Hepatocyte (in vitro differentiated cells): ENCODE measurements around the gene C15orf62. TPM values are rescaled to one million over a fixed set of nuclear protein-coding genes. Genes with fewer than 3 reads are reported as not detected.
A peak's percentile ranks its signal among the peaks of the same experiment; 100 is the strongest.

Source experiments
- DNase-seq: peaks from one replicate; pipeline ENCODE4 v3.0.0-alpha.2; 2016; ENCODE audit warnings: low spot score
- H2AFZ ChIP-seq: fragments of 200-600 bp; sonication (generic); 2 replicates; pipeline ENCODE4 v1.6.0; 2016; ENCODE audit warnings: antibody characterized with exemption, mild to moderate bottlenecking
- H3K27ac ChIP-seq: fragments of 200-600 bp; sonication (generic); 2 replicates; pipeline ENCODE4 v1.5.1; 2016; ENCODE audit warnings: mild to moderate bottlenecking
- H3K27me3 ChIP-seq: fragments of 200-600 bp; sonication (generic); 2 replicates; pipeline ENCODE4 v1.6.1; 2016
- H3K36me3 ChIP-seq: fragments of 200-600 bp; sonication (generic); replicated peaks from 2 replicates; pipeline ENCODE4 v1.5.1; 2016; ENCODE audit warnings: low read depth; ENCODE audit not compliant: insufficient read depth
- H3K4me1 ChIP-seq: fragments of 200-600 bp; sonication (generic); 2 replicates; pipeline ENCODE4 v1.5.1; 2016; ENCODE audit warnings: mild to moderate bottlenecking, moderate library complexity; ENCODE audit not compliant: insufficient read depth
- H3K4me2 ChIP-seq: fragments of 200-600 bp; sonication (generic); 2 replicates; pipeline ENCODE4 v1.6.0; 2016
- H3K4me3 ChIP-seq: fragments of 200-600 bp; sonication (generic); 2 replicates; pipeline ENCODE4 v1.5.1; 2016; ENCODE audit warnings: mild to moderate bottlenecking
- H3K79me2 ChIP-seq: fragments of 200-600 bp; sonication (generic); 2 replicates; pipeline ENCODE4 v1.6.0; 2017; ENCODE audit warnings: mild to moderate bottlenecking
- H3K9me2 ChIP-seq: fragments of 200-600 bp; sonication (generic); replicated peaks from 2 replicates; pipeline ENCODE4 v1.6.0; 2017; ENCODE audit warnings: mild to moderate bottlenecking; ENCODE audit not compliant: insufficient read depth
- H3K9me3 ChIP-seq: fragments of 200-600 bp; sonication (generic); 2 replicates; pipeline ENCODE4 v1.5.1; 2016; ENCODE audit warnings: low read depth, mild to moderate bottlenecking
- H4K20me1 ChIP-seq: fragments of 200-600 bp; sonication (generic); 2 replicates; pipeline ENCODE4 v1.6.0; 2016; ENCODE audit warnings: mild to moderate bottlenecking; ENCODE audit not compliant: insufficient read depth, poor library complexity, severe bottlenecking
- EZH2 ChIP-seq: fragments of 200-600 bp; sonication (generic); IDR thresholded peaks from 2 replicates; pipeline ENCODE4 v1.6.1; 2016; ENCODE audit warnings: antibody characterized with exemption, mild to moderate bottlenecking, borderline replicate concordance
- EZH2phosphoT487 ChIP-seq: fragments of 200-600 bp; sonication (generic); IDR thresholded peaks from one replicate; pipeline ENCODE4 v1.6.1; 2018; ENCODE audit warnings: antibody characterized with exemption, mild to moderate bottlenecking, low read depth, moderate library complexity; ENCODE audit not compliant: unreplicated experiment, severe bottlenecking
- WGBS: methylation state at CpG from one replicate; pipeline ENCODE4 v1.1.6; 2016; ENCODE audit warnings: low lambda C conversion rate; ENCODE audit errors: missing lambda C conversion rate; 5-methylcytosine and 5-hydroxymethylcytosine counted together
- polyA plus RNA-seq: library from polyadenylated mRNA; unstranded; fragments of >200 nt; fragmentation: Nextera tagmentation; extraction: Ambion mirVana; gene quantifications from 2 replicates; pipeline ENCODE4 v1.2.1, GENCODE V29; 2016
- total RNA-seq: library from RNA; depleted of rRNA; stranded (reverse); fragments of >200 nt; gene quantifications from 2 replicates; pipeline ENCODE4 v1.2.3, GENCODE V29; 2014
- TF ChIP-seq, protein P1 (sequence below): fragments of 200-600 bp; sonication (generic); IDR thresholded peaks from 2 replicates; pipeline ENCODE4 v1.5.1; 2016; ENCODE audit warnings: antibody characterized with exemption, mild to moderate bottlenecking; ENCODE audit not compliant: poor library complexity

Gene C15orf62, protein sequence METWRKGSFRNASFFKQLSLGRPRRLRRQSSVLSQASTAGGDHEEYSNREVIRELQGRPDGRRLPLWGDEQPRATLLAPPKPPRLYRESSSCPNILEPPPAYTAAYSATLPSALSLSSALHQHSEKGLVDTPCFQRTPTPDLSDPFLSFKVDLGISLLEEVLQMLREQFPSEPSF
- total RNA-seq (0.43 and 2.6 TPM in 2 replicates), polyA plus RNA-seq (0.77 and 0.97 TPM in 2 replicates)

DNA sequence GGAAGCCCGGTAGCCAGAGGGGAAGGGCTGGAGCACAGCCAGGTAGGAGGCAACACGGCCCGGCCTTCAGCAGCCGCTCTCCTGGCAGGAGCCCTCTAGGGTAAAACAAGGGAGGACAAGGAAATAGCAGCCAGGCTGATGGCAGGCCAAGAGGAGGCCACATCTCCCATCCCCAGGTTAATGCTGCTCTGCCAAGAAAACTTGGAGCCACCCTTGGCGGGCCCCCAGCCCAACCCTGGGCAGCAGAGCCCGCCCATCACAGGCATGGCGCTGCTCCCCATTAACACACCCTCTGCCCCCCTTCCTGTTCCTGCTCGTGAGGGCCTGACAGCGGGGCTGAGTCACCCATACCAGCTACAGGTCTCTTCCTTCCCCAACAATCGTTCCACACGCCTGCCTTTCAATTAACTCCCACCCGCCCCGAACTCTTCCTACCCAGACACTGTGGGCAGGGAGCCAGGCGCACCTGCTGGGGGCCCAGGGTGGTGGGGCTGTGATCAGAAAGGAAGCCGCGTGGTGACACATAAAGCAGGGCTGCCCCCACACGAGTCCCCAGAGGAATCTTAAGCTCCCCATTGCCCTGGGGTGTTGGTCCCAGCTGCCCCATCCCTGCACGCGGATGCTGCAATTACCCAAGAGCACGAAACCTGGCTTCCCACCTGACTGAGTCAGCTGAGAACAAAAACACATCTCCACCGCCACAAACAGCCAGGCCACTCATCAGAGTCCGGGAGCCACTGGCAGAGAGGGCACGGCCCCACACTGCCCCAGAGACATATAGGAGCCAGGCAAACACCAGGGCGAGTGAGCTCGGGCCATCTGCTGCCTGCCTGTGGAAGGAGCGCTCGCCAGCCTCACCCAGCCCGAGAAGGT, at the start of gene C15orf62:
C15orf62 (plus strand) TSS at position 707 of the 873 bp plus-strand sequence. CDS start 516 bp downstream, outside the sequence.
- DNase-seq: peak; percentile 72
- H4K20me1 ChIP-seq: no peaks in the 10 kb centered on the region
- 79% methylated on average over 28 of the region's 28 CpGs for WGBS
- H3K4me3 ChIP-seq: no peak within 1 kb of the TSS
- no peak within 1 kb of the TSS for H3K4me2 ChIP-seq
- H3K27me3 ChIP-seq: no peaks in the 10 kb centered on the region
- peak within 1 kb of the TSS; percentile 81 for H3K27ac ChIP-seq
- TF ChIP-seq EZH2phosphoT487 (no peak), EZH2 (no peak)
- TF ChIP-seq, protein P1, sequence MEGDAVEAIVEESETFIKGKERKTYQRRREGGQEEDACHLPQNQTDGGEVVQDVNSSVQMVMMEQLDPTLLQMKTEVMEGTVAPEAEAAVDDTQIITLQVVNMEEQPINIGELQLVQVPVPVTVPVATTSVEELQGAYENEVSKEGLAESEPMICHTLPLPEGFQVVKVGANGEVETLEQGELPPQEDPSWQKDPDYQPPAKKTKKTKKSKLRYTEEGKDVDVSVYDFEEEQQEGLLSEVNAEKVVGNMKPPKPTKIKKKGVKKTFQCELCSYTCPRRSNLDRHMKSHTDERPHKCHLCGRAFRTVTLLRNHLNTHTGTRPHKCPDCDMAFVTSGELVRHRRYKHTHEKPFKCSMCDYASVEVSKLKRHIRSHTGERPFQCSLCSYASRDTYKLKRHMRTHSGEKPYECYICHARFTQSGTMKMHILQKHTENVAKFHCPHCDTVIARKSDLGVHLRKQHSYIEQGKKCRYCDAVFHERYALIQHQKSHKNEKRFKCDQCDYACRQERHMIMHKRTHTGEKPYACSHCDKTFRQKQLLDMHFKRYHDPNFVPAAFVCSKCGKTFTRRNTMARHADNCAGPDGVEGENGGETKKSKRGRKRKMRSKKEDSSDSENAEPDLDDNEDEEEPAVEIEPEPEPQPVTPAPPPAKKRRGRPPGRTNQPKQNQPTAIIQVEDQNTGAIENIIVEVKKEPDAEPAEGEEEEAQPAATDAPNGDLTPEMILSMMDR: no peak
- H3K36me3 ChIP-seq: no peaks in the 10 kb centered on the region
- no peaks in the 10 kb centered on the region for H3K79me2 ChIP-seq
- no peak within 1 kb of the TSS for H2AFZ ChIP-seq
- no peaks in the 10 kb centered on the region for H3K9me3 ChIP-seq
- no peaks in the 10 kb centered on the region for H3K9me2 ChIP-seq
- H3K4me1 ChIP-seq: peaks cover 31% of the 10 kb centered on the region

DNA sequence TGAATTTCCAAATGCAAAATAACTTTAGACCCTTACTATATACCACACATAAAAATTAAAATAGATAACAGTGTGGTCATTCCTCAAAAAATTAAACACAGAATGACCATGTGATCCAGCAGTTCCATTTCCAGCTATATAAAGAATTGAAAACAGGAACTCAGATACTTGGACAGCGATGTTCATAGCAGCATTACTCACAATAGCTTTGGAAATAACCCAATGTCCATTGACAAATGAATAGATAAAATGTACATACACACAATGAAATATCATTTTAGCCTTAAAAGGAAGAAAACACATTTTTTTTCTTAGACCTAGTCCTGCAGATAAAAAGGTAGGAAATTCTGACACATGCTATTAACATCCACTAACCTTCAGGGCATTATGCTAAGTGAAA, 48.1 kb upstream of the C15orf62 start:
- TF ChIP-seq, protein P1: no peak
- no peaks in the 10 kb centered on the region for H3K79me2 ChIP-seq
- no peaks in the 10 kb centered on the region for H4K20me1 ChIP-seq
- no peak overlapping the region for H2AFZ ChIP-seq
- WGBS: 100% methylated on average over 1 of the region's 1 CpG
- H3K9me3 ChIP-seq: no peaks in the 10 kb centered on the region
- H3K9me2 ChIP-seq: no peaks in the 10 kb centered on the region
- H3K4me3 ChIP-seq: no peak overlapping the region
- H3K4me2 ChIP-seq: no peak overlapping the region
- DNase-seq: no peak
- no peaks in the 10 kb centered on the region for H3K27me3 ChIP-seq
- H3K27ac ChIP-seq: no peak overlapping the region
- no peaks in the 10 kb centered on the region for H3K36me3 ChIP-seq
- no peaks in the 10 kb centered on the region for H3K4me1 ChIP-seq

DNA sequence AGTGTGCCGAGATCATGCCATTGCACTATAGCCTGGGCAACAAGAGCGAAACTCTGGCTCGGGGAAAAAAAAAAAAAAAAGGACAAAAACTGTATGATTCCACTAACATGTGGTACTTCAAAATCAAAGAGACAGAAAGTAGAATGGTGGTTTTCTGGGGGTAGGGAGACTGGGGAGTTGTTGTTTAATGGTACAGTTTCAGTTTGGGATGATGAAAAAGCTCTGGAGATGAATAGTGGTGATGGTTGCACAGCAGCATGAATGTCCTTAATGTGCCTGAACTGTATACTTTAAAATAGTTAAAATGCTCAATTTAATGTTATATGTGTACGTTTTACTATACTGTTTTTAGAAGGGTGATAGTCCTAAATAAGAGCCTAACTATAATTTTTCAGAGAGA, 47.4 kb upstream of the C15orf62 start:
- DNase-seq: no peak
- WGBS: 98% methylated on average over 4 of the region's 4 CpGs
- no peak overlapping the region for H2AFZ ChIP-seq

More for the DNA sequence above, 47.4 kb upstream of the C15orf62 start:
- no peak overlapping the region for H3K4me3 ChIP-seq
- no peaks in the 10 kb centered on the region for H3K9me3 ChIP-seq
- H3K79me2 ChIP-seq: no peaks in the 10 kb centered on the region
- H3K4me2 ChIP-seq: no peak overlapping the region
- no peak overlapping the region for H3K27ac ChIP-seq
- no peaks in the 10 kb centered on the region for H3K9me2 ChIP-seq
- no peak for TF ChIP-seq EZH2phosphoT487
- no peak for TF ChIP-seq EZH2
- TF ChIP-seq, protein P1: no peak
- no peaks in the 10 kb centered on the region for H3K27me3 ChIP-seq
- H3K4me1 ChIP-seq: no peaks in the 10 kb centered on the region
- H4K20me1 ChIP-seq: no peaks in the 10 kb centered on the region
- H3K36me3 ChIP-seq: no peaks in the 10 kb centered on the region
